AG04450 (cell line): ENCODE data around the gene RGR. TPM values are rescaled to one million over a fixed set of nuclear protein-coding genes. Genes with fewer than 3 reads are reported as not detected.

Experiments used
- CTCF ChIA-PET: fragments of 300-600, 350-600 bp; formaldehyde crosslinking; extraction: SDS; loops from one replicate; lab custom pipeline; 2022; ENCODE audit warnings: antibody characterized with exemption, inconsistent platforms; lab: Charles Lee
- POLR2A ChIA-PET: fragments of 350-600 bp; formaldehyde crosslinking; extraction: SDS; loops from one replicate; lab custom pipeline; 2021; ENCODE audit warnings: antibody characterized with exemption, inconsistent platforms; lab: Yijun Ruan, JAX
- DNase-seq: peaks from one replicate; pipeline ENCODE4 v3.0.0-alpha.2; 2011; ENCODE audit warnings: low read depth, low spot score
- H3K27ac ChIP-seq: one replicate; pipeline ENCODE4 v1.5.1; 2012; ENCODE audit warnings: low read depth, low read length, control low read depth
- H3K27me3 ChIP-seq: one replicate; pipeline ENCODE4 v1.6.0; 2012; ENCODE audit warnings: low read length; ENCODE audit not compliant: control insufficient read depth, insufficient read depth
- H3K4me3 ChIP-seq: 2 replicates; pipeline ENCODE4 v1.5.1; 2011; ENCODE audit warnings: mild to moderate bottlenecking, low read depth, low read length, control low read depth
- H3K9me3 ChIP-seq: 2 replicates; pipeline ENCODE4 v1.5.1; 2012; ENCODE audit warnings: low read length; ENCODE audit not compliant: control insufficient read depth, insufficient read depth
- CTCF ChIP-seq: IDR thresholded peaks from 2 replicates; pipeline ENCODE4 v1.5.1; 2011; ENCODE audit warnings: low read depth, low read length, control low read depth, inconsistent platforms
- polyA plus RNA-seq: library from polyadenylated mRNA; depleted of rRNA; stranded (reverse); fragments of >200 nt; gene quantifications from 2 replicates; pipeline ENCODE4 v1.2.3, GENCODE V29; 2011; rRNA removed

The RGR gene
- polyA plus RNA-seq, 1 experiment: not detected

DNA sequence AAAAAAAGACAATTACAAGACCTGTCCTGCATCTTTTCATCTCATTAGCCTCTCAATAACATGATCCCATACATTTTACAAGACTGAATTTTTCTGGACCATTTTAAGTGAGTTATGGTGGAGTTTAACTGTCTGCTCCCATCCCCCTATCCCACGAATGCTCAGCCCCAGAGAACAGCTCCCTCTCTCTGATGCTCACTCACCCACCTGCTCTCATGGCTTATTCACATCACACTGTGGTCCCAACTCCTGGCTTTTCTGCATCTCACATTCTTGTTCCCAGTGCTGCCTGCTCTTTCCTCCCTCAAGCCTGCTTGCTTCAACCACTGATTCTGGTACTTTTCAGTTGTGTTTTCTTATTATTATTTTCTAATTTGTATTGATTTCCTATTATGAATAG is 63.2 kb downstream of the RGR start:
- DNase-seq: no peak
- Histone ChIP-seq H3K27me3 (no peaks in the 10 kb centered on the region), H3K4me3 (no peak overlapping the region), H3K9me3 (peaks cover 6% of the 10 kb centered on the region; the same call in 1 of the 2 replicates), H3K27ac (peak overlapping the region; percentile 91)
- CTCF ChIA-PET: interaction anchor here (0.7 to 1.4 kb wide), 3 partner anchors 44 to 229 kb away, joined by 4 to 5 read pairs (median 4); no protein-coding TSS in a partner anchor
- TF ChIP-seq CTCF: 0 out of 2 replicates have a peak, but pooled peaks have one; percentile 16
- POLR2A ChIA-PET: interaction anchor here (0.9 to 1.4 kb wide), 4 partner anchors 12 to 232 kb away, joined by 3 to 7 read pairs (median 4); partner anchors contain the start of gene CCSER2

GRCh38 chr10:84308481-84309304 is 63.8 kb downstream of the RGR start:
- CTCF ChIA-PET: interaction anchor here (1.1 kb wide), 1 partner anchor 44 kb away, joined by 4 read pairs; no protein-coding TSS in a partner anchor
- POLR2A ChIA-PET: interaction anchor here (0.7 to 1.4 kb wide), 5 partner anchors 12 to 231 kb away, joined by 3 to 7 read pairs (median 4); partner anchors contain the start of gene CCSER2
- DNase-seq: peak; percentile 66
- no peaks in the 10 kb centered on the region for H3K27me3 ChIP-seq
- H3K27ac ChIP-seq: peak overlapping the region; percentile 95
- no peak for TF ChIP-seq CTCF
- peaks cover 6% of the 10 kb centered on the region; the same call in 1 of the 2 replicates for H3K9me3 ChIP-seq
- peak overlapping the region; percentile 31 for H3K4me3 ChIP-seq

Other genes starting within 250 kb of the RGR start
- 189 and 227 TPM in 2 replicates for gene GHITM, start 105.5 kb upstream of the RGR start, polyA plus RNA-seq
- gene GPR15LG, start 71.3 kb upstream of the RGR start, polyA plus RNA-seq: not detected in 2 replicates
- not detected in 2 replicates for gene CDHR1, start 50.5 kb upstream of the RGR start, polyA plus RNA-seq
- gene LRIT2, start 19.5 kb upstream of the RGR start, polyA plus RNA-seq: not detected in 2 replicates
- not detected in 2 replicates for gene LRIT1, start 3.5 kb upstream of the RGR start, polyA plus RNA-seq
- gene CCSER2, start 83.5 kb downstream of the RGR start, polyA plus RNA-seq: 39.1 and 51.0 TPM in 2 replicates